Islet of Langerhans (tissue), 1 donor: Measurements from ENCODE around the gene KRT32.
"Not testable (repeated sequence)": the region's sequence is repeated elsewhere in the genome, so short reads cannot be mapped to it uniquely, and the experiment has no call there.

Experiments
- FAIRE-seq: peaks from one replicate; lab custom pipeline; 2011; peaks lifted over from hg19 to GRCh38; lab: Jason Lieb, UNC

Gene KRT32

GRCh38 chr17:41463746-41464145 is 3.4 kb downstream of the KRT32 start:
- no peak for FAIRE-seq

GRCh38 chr17:41462705-41463104 is 4.5 kb downstream of the KRT32 start:
- no peak for FAIRE-seq

- no peak for FAIRE-seq
Measured at GRCh38 chr17:41457676-41458075, 9.5 kb downstream of the KRT32 start.

- no peak for FAIRE-seq
Measured at GRCh38 chr17:41456204-41456603, 11.0 kb downstream of the KRT32 start.

GRCh38 chr17:41455236-41455635 is 11.9 kb downstream of the KRT32 start:
- no peak for FAIRE-seq

- no peak for FAIRE-seq
Measured at GRCh38 chr17:41453066-41453465, 14.1 kb downstream of the KRT32 start.

GRCh38 chr17:41452281-41452680 is 14.9 kb downstream of the KRT32 start:
- no peak for FAIRE-seq

GRCh38 chr17:41451154-41451728 is 15.9 kb downstream of the KRT32 start:
- no peak for FAIRE-seq

- FAIRE-seq: no peak
Measured at GRCh38 chr17:41449008-41449407, 18.2 kb downstream of the KRT32 start.

GRCh38 chr17:41448506-41448905 is 18.7 kb downstream of the KRT32 start:
- no peak for FAIRE-seq

- FAIRE-seq: no peak
Measured at GRCh38 chr17:41446806-41447205, 20.4 kb downstream of the KRT32 start.

- FAIRE-seq: no peak
Measured at GRCh38 chr17:41444640-41445039, 22.5 kb downstream of the KRT32 start.

- FAIRE-seq: no peak
Measured at GRCh38 chr17:41444186-41444585, 23.0 kb downstream of the KRT32 start.

- no peak for FAIRE-seq
Measured at GRCh38 chr17:41442739-41443138, 24.4 kb downstream of the KRT32 start.

- no peak for FAIRE-seq
Measured at GRCh38 chr17:41440531-41441033, 26.6 kb downstream of the KRT32 start, which contains the start of gene KRT38. KRT38 (minus strand) TSS chr17:41440983; CDS start chr17:41440921, 62 bp downstream.

GRCh38 chr17:41439375-41439774 is 27.8 kb downstream of the KRT32 start:
- no peak for FAIRE-seq

- FAIRE-seq: no peak
Measured at GRCh38 chr17:41437769-41438168, 29.4 kb downstream of the KRT32 start.

- no peak for FAIRE-seq
Measured at GRCh38 chr17:41437254-41437653, 29.9 kb downstream of the KRT32 start.

GRCh38 chr17:41434415-41434814 is 32.8 kb downstream of the KRT32 start:
- FAIRE-seq: no peak

GRCh38 chr17:41434005-41434404 is 33.2 kb downstream of the KRT32 start:
- FAIRE-seq: no peak

GRCh38 chr17:41433586-41433985 is 33.6 kb downstream of the KRT32 start:
- no peak for FAIRE-seq

GRCh38 chr17:41430376-41430775 is 36.8 kb downstream of the KRT32 start:
- not testable (repeated sequence) for FAIRE-seq

GRCh38 chr17:41429667-41430066 is 37.5 kb downstream of the KRT32 start:
- FAIRE-seq: no peak

- FAIRE-seq: no peak
Measured at GRCh38 chr17:41428591-41429291, 38.4 kb downstream of the KRT32 start.
